ENCODE results near the gene PPP1R3E. TPM values are rescaled to one million over a fixed set of nuclear protein-coding genes. Genes with fewer than 3 reads are reported as not detected.

The PPP1R3E gene
- total and polyA plus RNA-seq, 2 of the 13 experiments (the other 11 are each of a cell fraction or from before 2014, with no cell fraction given): 16.5 to 26.5 TPM

DNA sequence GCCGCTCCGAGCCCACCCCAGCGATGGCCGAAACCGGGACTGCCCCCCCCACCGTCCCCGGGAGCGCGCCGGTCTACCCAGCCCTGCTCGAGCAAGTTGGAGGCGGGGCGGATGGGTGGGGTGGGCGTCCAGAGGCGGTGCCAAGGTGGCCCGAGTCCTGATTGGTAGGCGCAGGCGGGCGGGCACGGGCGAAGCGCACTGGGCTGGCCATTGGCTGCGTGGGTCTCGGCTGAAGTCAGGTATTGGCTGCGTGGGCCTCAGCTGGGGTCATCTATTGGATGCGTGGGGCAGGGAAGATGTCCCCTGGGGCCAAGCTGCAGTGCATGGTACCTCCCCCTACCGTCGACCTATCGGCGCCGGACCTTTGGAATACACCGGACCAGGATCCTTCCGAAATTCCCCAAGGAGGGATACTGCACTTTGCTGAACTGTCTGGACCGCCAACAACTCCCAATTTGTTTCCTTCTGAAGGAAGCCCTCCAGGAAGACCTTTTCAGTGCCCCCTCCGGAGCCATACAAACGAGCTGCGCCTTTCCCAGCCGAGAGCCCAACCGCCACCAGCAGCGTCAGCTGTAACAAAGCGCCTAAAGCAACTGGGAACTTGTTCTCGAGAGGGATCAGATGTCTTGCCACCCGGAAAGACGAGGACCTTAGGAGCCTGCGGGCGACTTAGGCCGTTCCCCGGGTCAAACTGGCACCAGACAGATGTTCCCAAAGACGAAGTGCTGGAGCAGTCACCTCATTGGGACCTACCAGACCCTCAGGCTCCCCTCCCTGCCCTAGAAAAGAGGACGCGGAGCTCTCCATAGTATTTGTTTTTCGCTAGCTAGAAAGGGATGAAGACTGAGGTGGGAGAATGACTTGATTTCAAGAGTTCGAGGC lies 16.4 kb downstream of the PPP1R3E start, which contains the start of gene HOMEZ (continued):
- TF ChIP-seq, protein P1, sequence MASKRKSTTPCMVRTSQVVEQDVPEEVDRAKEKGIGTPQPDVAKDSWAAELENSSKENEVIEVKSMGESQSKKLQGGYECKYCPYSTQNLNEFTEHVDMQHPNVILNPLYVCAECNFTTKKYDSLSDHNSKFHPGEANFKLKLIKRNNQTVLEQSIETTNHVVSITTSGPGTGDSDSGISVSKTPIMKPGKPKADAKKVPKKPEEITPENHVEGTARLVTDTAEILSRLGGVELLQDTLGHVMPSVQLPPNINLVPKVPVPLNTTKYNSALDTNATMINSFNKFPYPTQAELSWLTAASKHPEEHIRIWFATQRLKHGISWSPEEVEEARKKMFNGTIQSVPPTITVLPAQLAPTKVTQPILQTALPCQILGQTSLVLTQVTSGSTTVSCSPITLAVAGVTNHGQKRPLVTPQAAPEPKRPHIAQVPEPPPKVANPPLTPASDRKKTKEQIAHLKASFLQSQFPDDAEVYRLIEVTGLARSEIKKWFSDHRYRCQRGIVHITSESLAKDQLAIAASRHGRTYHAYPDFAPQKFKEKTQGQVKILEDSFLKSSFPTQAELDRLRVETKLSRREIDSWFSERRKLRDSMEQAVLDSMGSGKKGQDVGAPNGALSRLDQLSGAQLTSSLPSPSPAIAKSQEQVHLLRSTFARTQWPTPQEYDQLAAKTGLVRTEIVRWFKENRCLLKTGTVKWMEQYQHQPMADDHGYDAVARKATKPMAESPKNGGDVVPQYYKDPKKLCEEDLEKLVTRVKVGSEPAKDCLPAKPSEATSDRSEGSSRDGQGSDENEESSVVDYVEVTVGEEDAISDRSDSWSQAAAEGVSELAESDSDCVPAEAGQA (IDR thresholded peaks at IDR 0.05; ENCODE audit: low read depth): peak; percentile 2; the same call in 1 of the 2 replicates
- TF ChIP-seq, protein P1 (CRISPR knock-in tag; IDR thresholded peaks at IDR 0.05; ENCODE audit: borderline replicate concordance): 0 out of 2 replicates have a peak, but pooled peaks have one; percentile 74
- TF ChIP-seq KAT7 (CRISPR knock-in tag; IDR thresholded peaks at IDR 0.05; ENCODE audit: borderline replicate concordance): no peak; the same call in 1 of the 2 replicates
- peak; percentile 81; the same call in 1 of the 2 replicates for TF ChIP-seq ZNF768 (CRISPR knock-in tag; IDR thresholded peaks at IDR 0.05)
- TF ChIP-seq ZBTB7B (CRISPR knock-in tag; IDR thresholded peaks at IDR 0.05): peak; percentile 31; the same call in 1 of the 2 replicates
- no peak for TF ChIP-seq NBN (conservative IDR thresholded peaks at IDR 0.05)
- TF ChIP-seq HDAC1 (CRISPR knock-in tag; IDR thresholded peaks at IDR 0.05): peak; percentile 73
- TF ChIP-seq ZNF382 (CRISPR knock-in tag; IDR thresholded peaks at IDR 0.05; ENCODE audit: borderline replicate concordance): no peak
- TF ChIP-seq, protein P2, sequence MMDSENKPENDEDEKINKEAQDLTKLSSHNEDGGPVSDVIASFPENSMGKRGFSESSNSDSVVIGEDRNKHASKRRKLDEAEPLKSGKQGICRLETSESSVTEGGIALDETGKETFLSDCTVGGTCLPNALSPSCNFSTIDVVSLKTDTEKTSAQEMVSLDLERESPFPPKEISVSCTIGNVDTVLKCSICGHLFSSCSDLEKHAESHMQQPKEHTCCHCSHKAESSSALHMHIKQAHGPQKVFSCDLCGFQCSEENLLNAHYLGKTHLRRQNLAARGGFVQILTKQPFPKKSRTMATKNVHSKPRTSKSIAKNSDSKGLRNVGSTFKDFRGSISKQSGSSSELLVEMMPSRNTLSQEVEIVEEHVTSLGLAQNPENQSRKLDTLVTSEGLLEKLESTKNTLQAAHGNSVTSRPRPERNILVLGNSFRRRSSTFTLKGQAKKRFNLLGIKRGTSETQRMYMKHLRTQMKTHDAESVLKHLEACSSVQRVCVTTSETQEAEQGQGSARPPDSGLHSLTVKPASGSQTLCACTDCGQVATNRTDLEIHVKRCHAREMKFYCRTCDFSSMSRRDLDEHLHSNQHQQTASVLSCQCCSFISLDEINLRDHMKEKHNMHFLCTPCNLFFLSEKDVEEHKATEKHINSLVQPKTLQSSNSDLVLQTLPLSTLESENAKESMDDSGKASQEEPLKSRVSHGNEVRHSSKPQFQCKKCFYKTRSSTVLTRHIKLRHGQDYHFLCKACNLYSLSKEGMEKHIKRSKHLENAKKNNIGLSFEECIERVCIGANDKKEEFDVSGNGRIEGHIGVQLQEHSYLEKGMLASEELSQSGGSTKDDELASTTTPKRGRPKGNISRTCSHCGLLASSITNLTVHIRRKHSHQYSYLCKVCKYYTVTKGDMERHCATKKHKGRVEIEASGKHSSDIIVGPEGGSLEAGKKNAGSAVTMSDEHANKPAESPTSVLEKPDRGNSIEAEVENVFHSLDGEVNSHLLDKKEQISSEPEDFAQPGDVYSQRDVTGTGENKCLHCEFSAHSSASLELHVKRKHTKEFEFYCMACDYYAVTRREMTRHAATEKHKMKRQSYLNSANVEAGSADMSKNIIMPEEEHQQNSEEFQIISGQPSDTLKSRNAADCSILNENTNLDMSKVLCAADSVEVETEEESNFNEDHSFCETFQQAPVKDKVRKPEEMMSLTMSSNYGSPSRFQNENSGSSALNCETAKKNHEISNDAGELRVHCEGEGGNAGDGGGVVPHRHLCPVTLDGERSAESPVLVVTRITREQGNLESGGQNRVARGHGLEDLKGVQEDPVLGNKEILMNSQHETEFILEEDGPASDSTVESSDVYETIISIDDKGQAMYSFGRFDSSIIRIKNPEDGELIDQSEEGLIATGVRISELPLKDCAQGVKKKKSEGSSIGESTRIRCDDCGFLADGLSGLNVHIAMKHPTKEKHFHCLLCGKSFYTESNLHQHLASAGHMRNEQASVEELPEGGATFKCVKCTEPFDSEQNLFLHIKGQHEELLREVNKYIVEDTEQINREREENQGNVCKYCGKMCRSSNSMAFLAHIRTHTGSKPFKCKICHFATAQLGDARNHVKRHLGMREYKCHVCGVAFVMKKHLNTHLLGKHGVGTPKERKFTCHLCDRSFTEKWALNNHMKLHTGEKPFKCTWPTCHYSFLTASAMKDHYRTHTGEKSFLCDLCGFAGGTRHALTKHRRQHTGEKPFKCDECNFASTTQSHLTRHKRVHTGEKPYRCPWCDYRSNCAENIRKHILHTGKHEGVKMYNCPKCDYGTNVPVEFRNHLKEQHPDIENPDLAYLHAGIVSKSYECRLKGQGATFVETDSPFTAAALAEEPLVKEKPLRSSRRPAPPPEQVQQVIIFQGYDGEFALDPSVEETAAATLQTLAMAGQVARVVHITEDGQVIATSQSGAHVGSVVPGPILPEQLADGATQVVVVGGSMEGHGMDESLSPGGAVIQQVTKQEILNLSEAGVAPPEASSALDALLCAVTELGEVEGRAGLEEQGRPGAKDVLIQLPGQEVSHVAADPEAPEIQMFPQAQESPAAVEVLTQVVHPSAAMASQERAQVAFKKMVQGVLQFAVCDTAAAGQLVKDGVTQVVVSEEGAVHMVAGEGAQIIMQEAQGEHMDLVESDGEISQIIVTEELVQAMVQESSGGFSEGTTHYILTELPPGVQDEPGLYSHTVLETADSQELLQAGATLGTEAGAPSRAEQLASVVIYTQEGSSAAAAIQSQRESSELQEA (CRISPR knock-in tag; IDR thresholded peaks at IDR 0.05; ENCODE audit: not compliant biosample characterization): no peak
- TF ChIP-seq, protein P3, sequence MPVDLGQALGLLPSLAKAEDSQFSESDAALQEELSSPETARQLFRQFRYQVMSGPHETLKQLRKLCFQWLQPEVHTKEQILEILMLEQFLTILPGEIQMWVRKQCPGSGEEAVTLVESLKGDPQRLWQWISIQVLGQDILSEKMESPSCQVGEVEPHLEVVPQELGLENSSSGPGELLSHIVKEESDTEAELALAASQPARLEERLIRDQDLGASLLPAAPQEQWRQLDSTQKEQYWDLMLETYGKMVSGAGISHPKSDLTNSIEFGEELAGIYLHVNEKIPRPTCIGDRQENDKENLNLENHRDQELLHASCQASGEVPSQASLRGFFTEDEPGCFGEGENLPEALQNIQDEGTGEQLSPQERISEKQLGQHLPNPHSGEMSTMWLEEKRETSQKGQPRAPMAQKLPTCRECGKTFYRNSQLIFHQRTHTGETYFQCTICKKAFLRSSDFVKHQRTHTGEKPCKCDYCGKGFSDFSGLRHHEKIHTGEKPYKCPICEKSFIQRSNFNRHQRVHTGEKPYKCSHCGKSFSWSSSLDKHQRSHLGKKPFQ (CRISPR knock-in tag; IDR thresholded peaks at IDR 0.05; ENCODE audit: insufficient replicate concordance): peak; percentile 51
- TF ChIP-seq GPN1 (CRISPR knock-in tag; IDR thresholded peaks at IDR 0.05; ENCODE audit: borderline replicate concordance): peak; percentile 64; the same call in 1 of the 2 replicates
- no peak for TF ChIP-seq ZNF260 (CRISPR knock-in tag; IDR thresholded peaks at IDR 0.05; ENCODE audit: borderline replicate concordance, low read depth)
